WTC11 (cell line): ENCODE results near the gene PPEF1. TPM values are rescaled to one million over a fixed set of nuclear protein-coding genes. Genes with fewer than 3 reads are reported as not detected.

Experiments
- ATAC-seq: fragments of 200-7000 bp; cut with Tn5 transposase; 2 replicates; pipeline ENCODE4 v1.10.0; 2021; ENCODE audit warnings: mild to moderate bottlenecking, moderate library complexity
- CTCF ChIA-PET: fragments of 300-600 bp; sonication (Branson Sonifier 250); formaldehyde crosslinking; loops from one replicate; lab custom pipeline; 2021; ENCODE audit warnings: antibody characterized with exemption; lab: Charles Lee
- POLR2A ChIA-PET: fragments of 350-600 bp; sonication (Branson Sonifier 250); formaldehyde crosslinking; loops from one replicate; lab custom pipeline; 2021; ENCODE audit warnings: antibody characterized with exemption; lab: Charles Lee
- DNase-seq: peaks from one replicate; pipeline ENCODE4 v3.0.0; 2021; ENCODE audit warnings: low spot score
- H3K27ac Mint-ChIP-seq: 2 replicates; pipeline ENCODE4 v1.8.0; 2021; ENCODE audit warnings: mixed read lengths
- H3K27me3 Mint-ChIP-seq: 2 replicates; pipeline ENCODE4 v1.8.0; 2021; ENCODE audit warnings: low read depth, mild to moderate bottlenecking, moderate library complexity, mixed read lengths
- H3K36me3 Mint-ChIP-seq: 2 replicates; pipeline ENCODE4 v1.8.0; 2021; ENCODE audit warnings: mixed read lengths
- H3K4me1 Mint-ChIP-seq: 2 replicates; pipeline ENCODE4 v1.8.0; 2022; ENCODE audit warnings: mixed read lengths
- H3K4me3 Mint-ChIP-seq: 2 replicates; pipeline ENCODE4 v1.8.0; 2021; ENCODE audit warnings: mild to moderate bottlenecking, moderate library complexity, mixed read lengths
- H3K9me3 Mint-ChIP-seq: 2 replicates; pipeline ENCODE4 v1.8.0; 2021; ENCODE audit warnings: mixed read lengths
- ARID4B ChIP-seq: sonication (generic); formaldehyde crosslinking; IDR thresholded peaks from 2 replicates; pipeline ENCODE4 v1.8.0; 2023; ENCODE audit warnings: missing genetic modification reagents, mild to moderate bottlenecking, borderline replicate concordance
- ETV6 ChIP-seq: sonication (generic); formaldehyde crosslinking; IDR thresholded peaks from 2 replicates; pipeline ENCODE4 v1.8.1; 2022; ENCODE audit warnings: mild to moderate bottlenecking, missing genetic modification reagents
- FOXJ3 ChIP-seq: sonication (generic); formaldehyde crosslinking; IDR thresholded peaks from 2 replicates; pipeline ENCODE4 v1.9.0; 2021; ENCODE audit warnings: missing genetic modification reagents, mild to moderate bottlenecking, borderline replicate concordance
- IRF2 ChIP-seq: sonication (generic); formaldehyde crosslinking; IDR thresholded peaks from 2 replicates; pipeline ENCODE4 v1.8.0; 2022; ENCODE audit warnings: low read depth, missing genetic modification reagents, borderline replicate concordance
- MAX ChIP-seq: sonication (generic); formaldehyde crosslinking; IDR thresholded peaks from 2 replicates; pipeline ENCODE4 v1.8.0; 2022; ENCODE audit warnings: mild to moderate bottlenecking, missing genetic modification reagents
- MLX ChIP-seq: sonication (generic); formaldehyde crosslinking; IDR thresholded peaks from 2 replicates; pipeline ENCODE4 v1.8.1; 2023; ENCODE audit warnings: mild to moderate bottlenecking, missing genetic modification reagents, moderate library complexity
- NR2C2 ChIP-seq: sonication (generic); formaldehyde crosslinking; IDR thresholded peaks from 2 replicates; pipeline ENCODE4 v1.8.0; 2022; ENCODE audit warnings: mild to moderate bottlenecking, missing genetic modification reagents
- SP1 ChIP-seq: sonication (generic); formaldehyde crosslinking; conservative IDR thresholded peaks from 2 replicates; pipeline ENCODE4 v1.8.1; 2022; ENCODE audit warnings: missing genetic modification reagents
- ZBTB21 ChIP-seq: sonication (generic); formaldehyde crosslinking; IDR thresholded peaks from 2 replicates; pipeline ENCODE4 v1.8.1; 2023; ENCODE audit warnings: mild to moderate bottlenecking, missing genetic modification reagents, borderline replicate concordance
- total RNA-seq: library from RNA; stranded (reverse); gene quantifications from 3 replicates; pipeline ENCODE4 v1.2.3, GENCODE V29; 2021
- TF ChIP-seq, protein P1 (sequence below): sonication (generic); formaldehyde crosslinking; IDR thresholded peaks from 2 replicates; pipeline ENCODE4 v1.8.1; 2022; ENCODE audit warnings: mild to moderate bottlenecking, moderate library complexity, missing genetic modification reagents
- TF ChIP-seq, protein P2 (sequence below): sonication (generic); formaldehyde crosslinking; IDR thresholded peaks from 2 replicates; pipeline ENCODE4 v1.8.1; 2023; ENCODE audit warnings: mild to moderate bottlenecking, missing genetic modification reagents, moderate library complexity
- TF ChIP-seq, protein P3 (sequence below): sonication (generic); formaldehyde crosslinking; IDR thresholded peaks from 2 replicates; pipeline ENCODE4 v1.8.1; 2023; ENCODE audit warnings: mild to moderate bottlenecking, missing genetic modification reagents, borderline replicate concordance
- TF ChIP-seq, protein P4 (sequence below): fragments of 250-450 bp; sonication (Bioruptor Pico); IDR thresholded peaks from 2 replicates; pipeline ENCODE4 v1.9.0; 2021; ENCODE audit warnings: moderate library complexity, mild to moderate bottlenecking, inconsistent platforms, borderline replicate concordance
- TF ChIP-seq, protein P5 (sequence below): sonication (generic); formaldehyde crosslinking; IDR thresholded peaks from 2 replicates; pipeline ENCODE4 v1.8.0; 2023; ENCODE audit warnings: missing genetic modification reagents
- TF ChIP-seq, protein P6 (sequence below): sonication (generic); formaldehyde crosslinking; IDR thresholded peaks from 2 replicates; pipeline ENCODE4 v1.8.0; 2022; ENCODE audit warnings: missing genetic modification reagents

Gene PPEF1
- total RNA-seq, 1 experiment from 2014 or later: 0.31 TPM

- H3K4me1 Mint-ChIP-seq: peaks cover 5% of the 10 kb centered on the region; the same call in 1 of the 2 replicates
- no peak for DNase-seq
- POLR2A ChIA-PET: no interaction called here
- no peak overlapping the region for H3K27ac Mint-ChIP-seq
- ATAC-seq: no peak
- H3K4me3 Mint-ChIP-seq: no peak overlapping the region
- CTCF ChIA-PET: no interaction called here
- no peaks in the 10 kb centered on the region for H3K9me3 Mint-ChIP-seq
- no peaks in the 10 kb centered on the region for H3K36me3 Mint-ChIP-seq
- H3K27me3 Mint-ChIP-seq: no peaks in the 10 kb centered on the region
- TF ChIP-seq, protein P1, sequence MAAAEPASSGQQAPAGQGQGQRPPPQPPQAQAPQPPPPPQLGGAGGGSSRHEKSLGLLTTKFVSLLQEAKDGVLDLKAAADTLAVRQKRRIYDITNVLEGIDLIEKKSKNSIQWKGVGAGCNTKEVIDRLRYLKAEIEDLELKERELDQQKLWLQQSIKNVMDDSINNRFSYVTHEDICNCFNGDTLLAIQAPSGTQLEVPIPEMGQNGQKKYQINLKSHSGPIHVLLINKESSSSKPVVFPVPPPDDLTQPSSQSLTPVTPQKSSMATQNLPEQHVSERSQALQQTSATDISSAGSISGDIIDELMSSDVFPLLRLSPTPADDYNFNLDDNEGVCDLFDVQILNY (CRISPR knock-in tag): no peak
- no peak for TF ChIP-seq MLX (CRISPR knock-in tag)
- no peak for TF ChIP-seq IRF2 (CRISPR knock-in tag)
- TF ChIP-seq, protein P2, sequence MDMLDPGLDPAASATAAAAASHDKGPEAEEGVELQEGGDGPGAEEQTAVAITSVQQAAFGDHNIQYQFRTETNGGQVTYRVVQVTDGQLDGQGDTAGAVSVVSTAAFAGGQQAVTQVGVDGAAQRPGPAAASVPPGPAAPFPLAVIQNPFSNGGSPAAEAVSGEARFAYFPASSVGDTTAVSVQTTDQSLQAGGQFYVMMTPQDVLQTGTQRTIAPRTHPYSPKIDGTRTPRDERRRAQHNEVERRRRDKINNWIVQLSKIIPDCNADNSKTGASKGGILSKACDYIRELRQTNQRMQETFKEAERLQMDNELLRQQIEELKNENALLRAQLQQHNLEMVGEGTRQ (CRISPR knock-in tag): no peak
- TF ChIP-seq, protein P3, sequence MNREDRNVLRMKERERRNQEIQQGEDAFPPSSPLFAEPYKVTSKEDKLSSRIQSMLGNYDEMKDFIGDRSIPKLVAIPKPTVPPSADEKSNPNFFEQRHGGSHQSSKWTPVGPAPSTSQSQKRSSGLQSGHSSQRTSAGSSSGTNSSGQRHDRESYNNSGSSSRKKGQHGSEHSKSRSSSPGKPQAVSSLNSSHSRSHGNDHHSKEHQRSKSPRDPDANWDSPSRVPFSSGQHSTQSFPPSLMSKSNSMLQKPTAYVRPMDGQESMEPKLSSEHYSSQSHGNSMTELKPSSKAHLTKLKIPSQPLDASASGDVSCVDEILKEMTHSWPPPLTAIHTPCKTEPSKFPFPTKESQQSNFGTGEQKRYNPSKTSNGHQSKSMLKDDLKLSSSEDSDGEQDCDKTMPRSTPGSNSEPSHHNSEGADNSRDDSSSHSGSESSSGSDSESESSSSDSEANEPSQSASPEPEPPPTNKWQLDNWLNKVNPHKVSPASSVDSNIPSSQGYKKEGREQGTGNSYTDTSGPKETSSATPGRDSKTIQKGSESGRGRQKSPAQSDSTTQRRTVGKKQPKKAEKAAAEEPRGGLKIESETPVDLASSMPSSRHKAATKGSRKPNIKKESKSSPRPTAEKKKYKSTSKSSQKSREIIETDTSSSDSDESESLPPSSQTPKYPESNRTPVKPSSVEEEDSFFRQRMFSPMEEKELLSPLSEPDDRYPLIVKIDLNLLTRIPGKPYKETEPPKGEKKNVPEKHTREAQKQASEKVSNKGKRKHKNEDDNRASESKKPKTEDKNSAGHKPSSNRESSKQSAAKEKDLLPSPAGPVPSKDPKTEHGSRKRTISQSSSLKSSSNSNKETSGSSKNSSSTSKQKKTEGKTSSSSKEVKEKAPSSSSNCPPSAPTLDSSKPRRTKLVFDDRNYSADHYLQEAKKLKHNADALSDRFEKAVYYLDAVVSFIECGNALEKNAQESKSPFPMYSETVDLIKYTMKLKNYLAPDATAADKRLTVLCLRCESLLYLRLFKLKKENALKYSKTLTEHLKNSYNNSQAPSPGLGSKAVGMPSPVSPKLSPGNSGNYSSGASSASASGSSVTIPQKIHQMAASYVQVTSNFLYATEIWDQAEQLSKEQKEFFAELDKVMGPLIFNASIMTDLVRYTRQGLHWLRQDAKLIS (CRISPR knock-in tag): no peak
- TF ChIP-seq ETV6 (CRISPR knock-in tag): no peak
- TF ChIP-seq FOXJ3: no peak
- TF ChIP-seq, protein P4, sequence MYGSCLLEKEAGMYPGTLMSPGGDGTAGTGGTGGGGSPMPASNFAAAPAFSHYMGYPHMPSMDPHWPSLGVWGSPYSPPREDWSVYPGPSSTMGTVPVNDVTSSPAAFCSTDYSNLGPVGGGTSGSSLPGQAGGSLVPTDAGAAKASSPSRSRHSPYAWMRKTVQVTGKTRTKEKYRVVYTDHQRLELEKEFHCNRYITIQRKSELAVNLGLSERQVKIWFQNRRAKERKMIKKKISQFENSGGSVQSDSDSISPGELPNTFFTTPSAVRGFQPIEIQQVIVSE: no peak
These were observed 24.5 kb upstream of the PPEF1 start for GRCh38 chrX:18682979-18683387.

- Mint-ChIP-seq H3K4me3 (no peak overlapping the region), H3K9me3 (no peaks in the 10 kb centered on the region), H3K27me3 (no peaks in the 10 kb centered on the region), H3K36me3 (no peaks in the 10 kb centered on the region), H3K4me1 (peaks cover 5% of the 10 kb centered on the region; the same call in 1 of the 2 replicates), H3K27ac (no peak overlapping the region)
- ATAC-seq: no peak
- ChIA-PET CTCF (interaction anchor here (0.5 to 1.2 kb wide), 3 partner anchors 12 to 273 kb away, joined by 3 to 5 read pairs (median 4); no protein-coding TSS in a partner anchor), POLR2A (no interaction called here)
- no peak for DNase-seq
- TF ChIP-seq, protein P1 (CRISPR knock-in tag): no peak
- TF ChIP-seq MAX (CRISPR knock-in tag): no peak
- no peak for TF ChIP-seq ARID4B (CRISPR knock-in tag)
- TF ChIP-seq, protein P5, sequence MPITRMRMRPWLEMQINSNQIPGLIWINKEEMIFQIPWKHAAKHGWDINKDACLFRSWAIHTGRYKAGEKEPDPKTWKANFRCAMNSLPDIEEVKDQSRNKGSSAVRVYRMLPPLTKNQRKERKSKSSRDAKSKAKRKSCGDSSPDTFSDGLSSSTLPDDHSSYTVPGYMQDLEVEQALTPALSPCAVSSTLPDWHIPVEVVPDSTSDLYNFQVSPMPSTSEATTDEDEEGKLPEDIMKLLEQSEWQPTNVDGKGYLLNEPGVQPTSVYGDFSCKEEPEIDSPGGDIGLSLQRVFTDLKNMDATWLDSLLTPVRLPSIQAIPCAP: no peak
- TF ChIP-seq, protein P6, sequence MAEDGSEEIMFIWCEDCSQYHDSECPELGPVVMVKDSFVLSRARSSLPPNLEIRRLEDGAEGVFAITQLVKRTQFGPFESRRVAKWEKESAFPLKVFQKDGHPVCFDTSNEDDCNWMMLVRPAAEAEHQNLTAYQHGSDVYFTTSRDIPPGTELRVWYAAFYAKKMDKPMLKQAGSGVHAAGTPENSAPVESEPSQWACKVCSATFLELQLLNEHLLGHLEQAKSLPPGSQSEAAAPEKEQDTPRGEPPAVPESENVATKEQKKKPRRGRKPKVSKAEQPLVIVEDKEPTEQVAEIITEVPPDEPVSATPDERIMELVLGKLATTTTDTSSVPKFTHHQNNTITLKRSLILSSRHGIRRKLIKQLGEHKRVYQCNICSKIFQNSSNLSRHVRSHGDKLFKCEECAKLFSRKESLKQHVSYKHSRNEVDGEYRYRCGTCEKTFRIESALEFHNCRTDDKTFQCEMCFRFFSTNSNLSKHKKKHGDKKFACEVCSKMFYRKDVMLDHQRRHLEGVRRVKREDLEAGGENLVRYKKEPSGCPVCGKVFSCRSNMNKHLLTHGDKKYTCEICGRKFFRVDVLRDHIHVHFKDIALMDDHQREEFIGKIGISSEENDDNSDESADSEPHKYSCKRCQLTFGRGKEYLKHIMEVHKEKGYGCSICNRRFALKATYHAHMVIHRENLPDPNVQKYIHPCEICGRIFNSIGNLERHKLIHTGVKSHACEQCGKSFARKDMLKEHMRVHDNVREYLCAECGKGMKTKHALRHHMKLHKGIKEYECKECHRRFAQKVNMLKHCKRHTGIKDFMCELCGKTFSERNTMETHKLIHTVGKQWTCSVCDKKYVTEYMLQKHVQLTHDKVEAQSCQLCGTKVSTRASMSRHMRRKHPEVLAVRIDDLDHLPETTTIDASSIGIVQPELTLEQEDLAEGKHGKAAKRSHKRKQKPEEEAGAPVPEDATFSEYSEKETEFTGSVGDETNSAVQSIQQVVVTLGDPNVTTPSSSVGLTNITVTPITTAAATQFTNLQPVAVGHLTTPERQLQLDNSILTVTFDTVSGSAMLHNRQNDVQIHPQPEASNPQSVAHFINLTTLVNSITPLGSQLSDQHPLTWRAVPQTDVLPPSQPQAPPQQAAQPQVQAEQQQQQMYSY (CRISPR knock-in tag): no peak
- TF ChIP-seq SP1 (CRISPR knock-in tag): no peak
- no peak for TF ChIP-seq ZBTB21 (CRISPR knock-in tag)
- no peak for TF ChIP-seq NR2C2 (CRISPR knock-in tag)
These were observed 19.5 kb upstream of the PPEF1 start for GRCh38 chrX:18687856-18688495.
